HUES6 (cell line): Measurements from ENCODE around the gene OSBPL7.

Experiments
- H3K27ac ChIP-seq: 2 replicates; pipeline ENCODE4 v1.7.0; 2013; ENCODE audit warnings: low read depth, mild to moderate bottlenecking, low read length, inconsistent platforms
- H3K27me3 ChIP-seq: 2 replicates; pipeline ENCODE4 v1.6.1; 2013; ENCODE audit warnings: low read length; ENCODE audit not compliant: control insufficient read depth, insufficient read depth
- H3K36me3 ChIP-seq: 2 replicates; pipeline ENCODE4 v1.6.1; 2013; ENCODE audit warnings: low read length; ENCODE audit not compliant: control insufficient read depth, insufficient read depth
- H3K4me1 ChIP-seq: 2 replicates; pipeline ENCODE4 v1.6.1; 2013; ENCODE audit warnings: low read length; ENCODE audit not compliant: control insufficient read depth, insufficient read depth
- H3K4me3 ChIP-seq: 2 replicates; pipeline ENCODE4 v1.5.1; 2013; ENCODE audit warnings: low read depth, low read length
- H3K9ac ChIP-seq: one replicate; pipeline ENCODE4 v1.6.1; 2013; ENCODE audit warnings: mild to moderate bottlenecking, low read length
- H3K9me3 ChIP-seq: 2 replicates; pipeline ENCODE4 v1.6.1; 2013; ENCODE audit warnings: low read depth, low read length; ENCODE audit not compliant: control insufficient read depth, insufficient read depth

Gene OSBPL7

GRCh38 chr17:47819475-47819874 lies 2.1 kb downstream of the OSBPL7 start:
- H3K4me3 ChIP-seq: no peak overlapping the region
- H3K9me3 ChIP-seq: no peaks in the 10 kb centered on the region
- no peaks in the 10 kb centered on the region for H3K27me3 ChIP-seq
- H3K9ac ChIP-seq: no peak overlapping the region
- peaks cover 13% of the 10 kb centered on the region for H3K4me1 ChIP-seq
- H3K36me3 ChIP-seq: peaks cover 35% of the 10 kb centered on the region
- H3K27ac ChIP-seq: no peak overlapping the region

DNA sequence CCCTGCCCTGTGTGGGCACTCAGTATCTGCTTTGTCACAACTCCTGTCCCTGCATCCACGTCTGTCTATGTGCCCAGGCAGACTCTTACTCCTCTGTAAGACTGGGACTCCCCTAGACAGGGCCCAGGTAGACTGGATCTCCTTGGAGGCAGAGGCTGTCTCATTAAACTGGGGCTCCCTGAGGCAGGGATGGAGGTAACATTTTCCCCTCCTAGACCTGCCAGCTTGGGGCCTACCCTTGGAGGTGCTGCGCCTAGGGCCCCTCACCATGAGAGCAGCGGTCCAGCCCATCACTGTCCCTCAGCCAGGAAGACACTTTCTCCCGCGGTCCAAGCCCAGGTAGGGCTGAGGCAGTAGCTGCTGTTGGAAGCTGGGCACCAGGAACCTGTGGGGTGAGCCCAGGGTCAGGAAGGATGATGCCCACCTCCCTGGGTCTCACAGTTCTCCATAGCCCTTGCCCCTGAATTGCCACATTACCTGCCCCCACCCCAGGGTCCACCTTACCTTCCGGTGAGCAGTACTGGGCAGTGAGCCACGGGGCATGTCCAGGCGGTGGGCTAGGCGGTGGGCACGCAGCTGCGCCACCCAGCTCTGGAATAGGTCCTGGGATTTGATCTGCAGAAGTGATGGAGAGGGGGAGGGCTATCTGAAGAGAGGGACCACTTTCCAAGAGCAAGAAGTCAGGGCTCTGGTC lies 3.4 kb downstream of the OSBPL7 start:
- no peaks in the 10 kb centered on the region for H3K27me3 ChIP-seq
- no peak overlapping the region for H3K9ac ChIP-seq
- H3K36me3 ChIP-seq: peaks cover 23% of the 10 kb centered on the region; the same call in 1 of the 2 replicates
- H3K9me3 ChIP-seq: no peaks in the 10 kb centered on the region
- no peak overlapping the region for H3K4me3 ChIP-seq
- peaks cover 13% of the 10 kb centered on the region for H3K4me1 ChIP-seq
- H3K27ac ChIP-seq: no peak overlapping the region

- Histone ChIP-seq H3K9me3 (no peaks in the 10 kb centered on the region), H3K27ac (no peak overlapping the region), H3K4me1 (peaks cover 9% of the 10 kb centered on the region), H3K4me3 (no peak overlapping the region), H3K27me3 (no peaks in the 10 kb centered on the region), H3K9ac (no peak overlapping the region), H3K36me3 (peaks cover 23% of the 10 kb centered on the region; the same call in 1 of the 2 replicates)
These were observed 4.6 kb downstream of the OSBPL7 start for GRCh38 chr17:47816947-47817346.

DNA sequence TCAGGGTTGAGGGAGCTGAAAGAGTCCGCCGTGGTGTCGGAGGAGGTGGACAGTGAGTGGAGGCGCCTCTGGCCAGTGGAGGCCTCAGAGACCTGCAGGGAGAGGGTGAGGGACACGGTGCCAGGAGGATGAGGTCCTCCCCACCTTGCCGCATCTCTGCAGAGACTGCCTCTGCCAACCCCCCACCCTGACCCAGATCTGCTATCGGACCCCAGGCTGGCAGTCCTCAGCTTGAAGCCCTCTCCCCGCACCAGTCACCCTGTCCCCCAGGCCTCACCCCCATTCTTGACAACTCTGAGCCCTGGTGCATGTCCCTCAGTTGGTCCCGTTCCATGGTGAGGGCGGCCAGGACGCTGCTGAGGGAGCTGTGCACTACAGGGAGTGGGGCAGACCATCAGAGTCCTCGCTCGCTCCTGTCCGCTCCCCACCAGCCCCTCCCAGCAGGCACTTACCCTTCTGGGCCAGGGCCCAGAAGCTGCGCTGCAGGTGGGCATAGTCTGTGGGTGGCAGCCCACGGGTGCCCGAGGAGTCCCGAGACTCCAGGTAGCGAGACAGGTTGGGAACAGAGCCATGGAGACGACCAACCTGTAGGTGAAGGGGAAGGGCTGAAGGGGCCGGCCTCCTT lies 5.4 kb downstream of the OSBPL7 start:
- Histone ChIP-seq H3K9me3 (no peaks in the 10 kb centered on the region), H3K27ac (no peak overlapping the region), H3K27me3 (no peaks in the 10 kb centered on the region), H3K4me1 (peaks cover 6% of the 10 kb centered on the region; the same call in 1 of the 2 replicates), H3K36me3 (peaks cover 23% of the 10 kb centered on the region; the same call in 1 of the 2 replicates), H3K4me3 (no peak overlapping the region), H3K9ac (no peak overlapping the region)

GRCh38 chr17:47815106-47815918 lies 6.3 kb downstream of the OSBPL7 start:
- Histone ChIP-seq H3K9me3 (no peaks in the 10 kb centered on the region), H3K27me3 (no peaks in the 10 kb centered on the region), H3K9ac (no peak overlapping the region), H3K4me3 (no peak overlapping the region), H3K27ac (no peak overlapping the region), H3K4me1 (peaks cover 3% of the 10 kb centered on the region; the same call in 1 of the 2 replicates), H3K36me3 (peaks cover 23% of the 10 kb centered on the region; the same call in 1 of the 2 replicates)

DNA sequence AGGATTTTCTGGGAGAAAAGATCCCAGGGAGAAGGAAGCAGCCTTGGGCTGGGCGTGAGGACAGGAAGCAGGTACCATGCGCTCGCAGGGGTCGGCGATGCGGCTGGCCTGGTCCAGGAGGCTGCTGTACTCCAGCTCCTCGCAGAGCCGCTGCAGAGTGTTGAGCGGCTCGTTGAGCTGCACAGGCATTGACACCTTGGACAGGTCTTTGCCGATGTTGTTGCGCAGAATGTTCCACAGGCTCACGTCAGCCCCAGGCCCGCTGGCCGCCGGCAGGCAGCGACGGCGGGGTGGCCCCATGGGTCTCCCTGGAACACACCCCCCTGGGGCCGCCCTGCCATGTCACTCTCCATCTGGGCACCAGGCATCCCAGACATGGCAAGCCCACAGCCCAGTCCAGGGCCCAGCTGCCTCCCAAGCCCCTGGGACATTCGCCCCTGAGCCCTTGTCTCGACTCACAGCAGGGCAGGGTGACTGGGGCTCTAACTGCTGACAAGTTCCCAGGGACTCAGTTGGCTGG lies 8.0 kb downstream of the OSBPL7 start:
- no peak overlapping the region for H3K27ac ChIP-seq
- no peak overlapping the region for H3K4me3 ChIP-seq
- H3K36me3 ChIP-seq: peaks cover 34% of the 10 kb centered on the region
- peaks cover 7% of the 10 kb centered on the region; the same call in 1 of the 2 replicates for H3K4me1 ChIP-seq
- H3K9me3 ChIP-seq: no peaks in the 10 kb centered on the region
- H3K9ac ChIP-seq: no peak overlapping the region
- no peaks in the 10 kb centered on the region for H3K27me3 ChIP-seq

DNA sequence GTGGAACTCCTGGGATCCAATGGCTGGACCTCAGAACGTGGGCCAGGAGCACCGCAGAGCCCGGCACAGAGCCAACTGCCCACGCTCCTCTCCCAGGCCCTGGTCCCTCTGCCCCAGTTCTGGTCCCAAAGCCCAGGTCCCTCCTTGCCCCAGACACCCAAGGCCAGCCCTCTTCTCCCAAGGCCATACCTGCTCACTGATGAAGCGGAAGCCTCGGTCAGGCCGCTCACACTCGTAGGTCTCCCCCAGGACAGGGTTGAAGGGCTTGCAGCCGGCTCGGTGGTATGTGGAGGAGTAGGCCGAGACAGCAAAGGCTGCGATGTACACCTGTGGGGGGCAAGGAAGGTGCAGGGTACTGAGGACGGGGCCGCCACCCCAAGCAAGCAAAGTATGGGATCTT lies 8.5 kb downstream of the OSBPL7 start:
- Histone ChIP-seq H3K27me3 (no peaks in the 10 kb centered on the region), H3K4me1 (peaks cover 7% of the 10 kb centered on the region; the same call in 1 of the 2 replicates), H3K27ac (no peak overlapping the region), H3K36me3 (peaks cover 36% of the 10 kb centered on the region), H3K9me3 (no peaks in the 10 kb centered on the region), H3K9ac (no peak overlapping the region), H3K4me3 (no peak overlapping the region)

DNA sequence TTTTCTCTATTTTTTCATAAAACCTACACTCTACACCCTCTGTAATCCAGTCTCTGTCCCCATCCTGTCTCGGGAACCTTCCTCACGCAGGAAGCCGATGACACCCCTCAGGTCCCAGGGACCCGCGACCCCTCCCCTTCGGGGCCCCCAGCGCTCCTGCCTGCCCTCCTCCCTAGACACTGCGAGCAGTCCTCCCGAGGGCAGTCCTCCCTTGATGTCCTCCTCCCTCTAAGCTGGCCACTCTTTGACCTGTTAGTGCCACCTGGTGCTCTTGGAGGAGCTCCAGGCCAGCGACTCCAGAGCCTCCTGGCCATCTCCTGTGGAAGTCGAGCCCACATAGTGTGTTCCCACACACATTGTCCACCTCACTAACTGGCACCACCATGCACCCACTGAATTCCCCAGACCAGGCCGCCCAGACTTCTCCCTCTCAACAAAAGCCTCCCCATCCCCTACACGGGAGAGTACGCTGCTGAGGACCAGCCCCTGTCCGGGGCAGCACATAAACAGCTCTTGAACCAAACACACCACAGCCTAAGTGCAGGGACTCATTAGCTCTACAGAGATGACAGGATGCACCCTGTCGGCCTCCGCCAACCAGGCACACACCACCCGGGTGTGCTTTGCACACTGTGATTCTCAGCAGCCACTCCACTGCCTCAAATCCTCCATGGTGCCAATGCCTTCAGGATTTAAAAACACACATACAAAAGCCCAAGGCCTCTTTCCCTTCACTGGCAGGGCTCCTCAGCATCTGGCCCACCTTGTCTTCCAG lies 9.3 kb downstream of the OSBPL7 start:
- H3K27ac ChIP-seq: no peak overlapping the region
- peaks cover 43% of the 10 kb centered on the region for H3K36me3 ChIP-seq
- no peak overlapping the region for H3K9ac ChIP-seq

DNA sequence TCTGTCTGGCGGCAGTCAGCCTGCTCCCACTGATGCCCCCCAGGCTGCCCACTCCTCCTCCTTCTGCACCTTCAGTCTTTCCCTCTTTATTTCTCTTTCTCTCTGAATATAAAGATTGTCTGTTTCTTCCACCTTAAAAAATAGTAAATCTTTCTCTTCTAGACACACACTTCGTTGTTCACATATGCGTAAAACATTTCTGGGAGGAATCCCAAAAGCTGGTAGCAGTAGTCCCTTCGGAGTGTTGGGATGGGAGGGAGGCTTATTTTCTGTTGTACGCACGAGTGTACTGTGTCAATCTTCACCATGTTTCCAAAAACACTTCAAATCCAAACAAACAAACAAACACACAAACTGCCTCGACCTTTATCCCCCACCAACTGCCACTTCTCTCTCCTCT lies 9.9 kb downstream of the OSBPL7 start:
- H3K27me3 ChIP-seq: no peaks in the 10 kb centered on the region
- H3K27ac ChIP-seq: no peak overlapping the region
- H3K4me3 ChIP-seq: no peak overlapping the region
- H3K9me3 ChIP-seq: no peaks in the 10 kb centered on the region
- no peak overlapping the region for H3K9ac ChIP-seq
- peaks cover 7% of the 10 kb centered on the region; the same call in 1 of the 2 replicates for H3K4me1 ChIP-seq
- peaks cover 40% of the 10 kb centered on the region for H3K36me3 ChIP-seq

More for the DNA sequence above, 9.3 kb downstream of the OSBPL7 start:
- no peak overlapping the region for H3K4me3 ChIP-seq
- no peaks in the 10 kb centered on the region for H3K27me3 ChIP-seq
- H3K9me3 ChIP-seq: no peaks in the 10 kb centered on the region
- peaks cover 7% of the 10 kb centered on the region; the same call in 1 of the 2 replicates for H3K4me1 ChIP-seq

DNA sequence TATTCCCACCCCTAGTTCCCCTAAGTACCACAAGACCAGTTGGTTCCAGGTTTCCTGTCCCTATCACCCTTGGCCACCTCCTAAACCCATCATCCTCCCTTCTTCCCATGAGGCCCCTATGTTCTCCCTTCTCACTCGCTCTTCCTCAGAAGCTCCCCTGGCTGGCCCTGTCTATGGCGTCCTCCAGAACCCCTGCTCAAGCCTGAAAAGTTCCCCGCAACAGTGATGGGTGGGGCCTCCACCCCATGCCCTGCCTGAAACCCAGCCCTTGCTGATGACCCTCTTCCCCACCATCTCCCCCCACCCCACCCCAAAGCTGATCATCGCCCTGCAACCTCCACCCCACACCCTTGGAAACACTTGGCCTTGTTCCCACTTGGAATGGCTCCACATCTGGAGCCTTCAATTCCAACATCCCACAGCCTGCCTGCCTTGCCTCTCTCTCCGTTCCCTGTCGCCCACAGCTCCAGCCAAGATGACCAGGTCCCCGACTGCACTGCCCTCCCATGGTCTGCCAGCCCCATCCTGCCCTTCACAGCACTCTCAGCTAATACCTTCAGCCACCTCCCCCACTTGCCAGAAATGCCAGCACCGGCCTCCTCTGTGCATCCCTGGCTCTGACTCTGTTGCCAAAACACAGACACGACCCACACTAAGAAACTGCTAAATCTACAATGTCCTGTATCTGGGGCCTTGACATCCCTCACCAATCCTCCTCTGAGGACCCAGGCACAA lies 10.5 kb downstream of the OSBPL7 start:
- Histone ChIP-seq H3K9ac (no peak overlapping the region), H3K36me3 (peaks cover 36% of the 10 kb centered on the region), H3K27me3 (no peaks in the 10 kb centered on the region), H3K4me1 (peaks cover 7% of the 10 kb centered on the region; the same call in 1 of the 2 replicates), H3K27ac (no peak overlapping the region), H3K4me3 (no peak overlapping the region), H3K9me3 (no peaks in the 10 kb centered on the region)
